ENCODE data around the gene IMPG2. TPM values are rescaled to one million over a fixed set of nuclear protein-coding genes. Genes with fewer than 3 reads are reported as not detected.
A peak's percentile ranks its signal among the peaks of the same experiment; 100 is the strongest.

Gene IMPG2
- total RNA-seq, 1 donor from 2014 or later, result 0.20 TPM

DNA sequence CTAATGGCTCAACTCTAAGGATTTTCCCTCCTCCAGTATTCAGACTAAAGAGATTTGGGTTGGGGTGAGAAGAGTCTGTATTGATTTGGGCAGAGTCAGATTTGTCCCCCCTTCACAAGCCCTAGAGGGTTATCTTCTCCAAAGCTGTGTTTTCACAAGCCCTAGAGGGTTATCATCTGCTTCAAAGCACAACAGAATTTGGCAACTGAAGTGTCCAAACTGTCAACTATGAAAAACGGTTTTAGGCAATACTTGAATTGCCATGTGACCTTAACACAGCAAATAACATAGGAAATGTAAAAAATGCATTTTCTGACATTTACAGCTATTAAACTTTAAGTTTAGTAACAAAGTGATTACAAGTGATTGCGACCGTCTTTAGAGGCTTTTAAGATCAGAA is 119.9 kb downstream of the IMPG2 start:
- intact Hi-C loops (cut with micrococcal nuclease), result no loop called here
- ATAC-seq, result no peak
- DNase-seq, result no peak

- no peak for DNase-seq
- intact Hi-C loops (cut with micrococcal nuclease), result loop anchor here (10.0 kb wide), 2 partner anchors 121 to 461 kb away; no protein-coding TSS in a partner anchor
- ATAC-seq, result peak; percentile 83
Measured at GRCh38 chr3:101195951-101196713, 124.2 kb downstream of the IMPG2 start.

DNA sequence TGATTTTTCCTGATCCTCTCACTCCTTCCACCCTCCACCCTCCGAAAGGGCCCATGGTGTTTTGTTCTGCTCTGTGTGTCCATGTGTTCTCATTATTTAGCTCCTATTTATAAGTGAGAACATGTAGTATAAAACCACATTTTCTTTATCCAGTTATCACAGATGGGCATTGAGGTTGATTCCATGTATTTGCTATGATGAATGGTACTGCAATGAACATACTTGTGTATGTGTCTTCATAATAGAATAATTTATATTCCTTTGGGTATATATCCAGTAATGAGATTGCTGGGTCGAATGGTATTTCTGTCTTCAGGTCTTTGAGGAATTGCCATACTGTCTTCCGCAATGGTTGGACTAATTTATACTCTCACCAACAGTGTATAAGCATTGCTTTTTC is 126.0 kb downstream of the IMPG2 start:
- ATAC-seq (no peak), DNase-seq (no peak)
- intact Hi-C loops (cut with micrococcal nuclease), result loop anchor here (10.0 kb wide), 2 partner anchors 120 to 460 kb away; no protein-coding TSS in a partner anchor

- no peak for DNase-seq
- ATAC-seq, result no peak
- intact Hi-C loops (cut with micrococcal nuclease), result loop anchor here (10.0 kb wide), 2 partner anchors 119 to 459 kb away; no protein-coding TSS in a partner anchor
Measured at GRCh38 chr3:101193957-101194356, 126.4 kb downstream of the IMPG2 start.

DNA sequence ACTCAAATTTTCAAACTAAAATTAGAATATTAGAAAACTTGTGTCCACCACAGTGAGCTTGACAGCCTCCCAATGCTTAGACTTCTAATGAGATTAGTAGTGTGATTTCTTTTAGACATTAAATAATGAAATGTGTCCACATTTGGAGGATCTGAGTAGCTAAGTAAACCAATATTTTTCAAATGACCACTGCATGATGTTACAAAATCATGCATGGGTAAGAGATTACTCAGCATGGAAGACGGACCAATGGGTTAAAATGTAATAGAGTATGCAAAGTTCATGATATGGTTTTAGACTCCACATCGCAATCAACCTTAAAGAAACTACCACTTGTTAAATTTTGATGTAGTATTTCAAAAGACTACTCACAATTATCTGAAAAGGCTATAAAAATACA is 130.6 kb downstream of the IMPG2 start:
- intact Hi-C loops (cut with micrococcal nuclease), result loop anchor here (10.0 kb wide), 2 partner anchors 115 to 455 kb away; no protein-coding TSS in a partner anchor
- no peak for DNase-seq
- ATAC-seq, result no peak

- no peak for ATAC-seq
- DNase-seq, result no peak
- intact Hi-C loops (cut with micrococcal nuclease), result no loop called here
Measured at GRCh38 chr3:101189176-101189575, 131.2 kb downstream of the IMPG2 start.

- ATAC-seq, result no peak
- no peak for DNase-seq
- intact Hi-C loops (cut with micrococcal nuclease), result no loop called here
Measured at GRCh38 chr3:101185341-101185740, 135.0 kb downstream of the IMPG2 start.

DNA sequence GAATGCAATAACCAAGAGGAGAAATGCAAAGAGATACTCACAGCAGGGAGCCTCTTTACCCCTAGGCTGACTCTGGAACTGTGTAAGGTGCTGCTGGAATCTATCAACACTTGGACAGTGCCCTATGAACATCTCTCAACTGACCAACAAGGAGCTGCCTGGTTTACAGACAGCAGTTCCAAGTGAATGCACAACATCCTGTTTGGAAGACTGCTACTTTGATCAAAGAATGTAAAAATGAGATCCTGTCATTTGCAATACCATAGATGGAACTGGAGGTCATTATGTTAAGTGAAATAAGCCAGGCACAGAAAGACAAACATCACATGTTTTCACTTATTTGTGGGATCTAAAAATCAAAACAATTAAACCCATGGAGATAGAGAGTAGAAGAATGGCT is 136.3 kb downstream of the IMPG2 start:
- DNase-seq (no peak), ATAC-seq (no peak)
- intact Hi-C loops (cut with micrococcal nuclease), result no loop called here

DNA sequence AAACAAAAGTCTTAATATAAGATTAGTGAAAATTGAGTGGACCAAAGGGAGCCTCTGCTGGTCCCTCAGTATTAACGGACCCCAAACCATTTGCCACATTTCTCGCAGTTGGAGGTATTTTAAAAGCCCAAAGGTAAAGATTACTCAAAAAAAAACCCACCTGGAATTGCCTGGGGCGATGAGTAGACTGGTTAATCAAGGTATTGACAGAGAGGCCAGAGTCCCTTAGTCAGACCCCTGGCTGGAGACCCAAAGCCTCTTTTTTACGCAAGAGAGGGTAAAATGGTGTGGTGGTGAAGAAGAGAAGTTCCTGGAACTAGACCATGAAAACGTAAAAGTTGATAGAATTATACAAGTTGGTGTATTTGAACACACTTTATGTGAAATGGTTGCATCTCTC is 137.2 kb downstream of the IMPG2 start:
- no peak for DNase-seq
- ATAC-seq, result no peak
- intact Hi-C loops (cut with micrococcal nuclease), result no loop called here

DNA sequence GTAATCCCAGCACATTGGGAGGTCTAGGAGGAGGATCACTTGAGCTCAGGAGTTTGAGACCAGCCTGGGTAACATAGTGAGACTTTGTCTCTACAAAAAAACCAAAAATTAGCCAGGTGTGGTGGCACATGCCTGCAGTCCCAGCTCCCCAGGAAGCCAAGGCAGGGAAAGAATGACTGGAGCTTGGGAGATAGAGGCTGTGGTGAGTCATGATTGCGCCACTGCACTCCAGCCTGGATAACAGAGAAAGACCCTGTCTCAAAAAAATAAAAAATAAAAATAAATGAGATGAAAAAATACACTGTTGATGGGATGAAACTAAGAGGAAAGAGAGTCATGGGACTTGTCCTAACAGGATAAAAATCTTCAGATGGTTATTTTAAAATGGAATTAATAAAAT is 137.6 kb downstream of the IMPG2 start:
- intact Hi-C loops (cut with micrococcal nuclease), result no loop called here
- ATAC-seq (no peak), DNase-seq (no peak)

DNA sequence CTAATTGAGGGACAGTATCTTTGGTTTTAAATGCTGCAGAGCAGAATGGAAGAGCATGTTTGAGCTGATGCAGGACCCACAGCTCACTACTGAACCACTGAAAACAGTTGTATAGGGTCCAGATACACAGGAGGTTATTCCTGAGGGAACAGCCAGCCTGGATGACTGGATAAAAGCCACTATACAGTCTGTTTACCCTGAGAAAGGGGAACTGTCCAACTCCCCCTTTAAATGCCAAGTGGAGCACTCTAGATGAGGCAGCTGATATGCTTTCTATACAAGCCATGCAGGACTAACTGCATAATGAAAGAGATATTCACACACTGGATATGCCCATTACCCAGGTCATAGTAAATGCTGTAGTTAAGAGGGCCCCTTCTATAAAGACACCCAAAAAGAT is 138.6 kb downstream of the IMPG2 start:
- ATAC-seq, result no peak
- intact Hi-C loops (cut with micrococcal nuclease), result no loop called here
- no peak for DNase-seq

GRCh38 chr3:101179637-101180036 is 140.7 kb downstream of the IMPG2 start:
- no peak for DNase-seq
- intact Hi-C loops (cut with micrococcal nuclease), result no loop called here
- peak; percentile 58 for ATAC-seq

DNA sequence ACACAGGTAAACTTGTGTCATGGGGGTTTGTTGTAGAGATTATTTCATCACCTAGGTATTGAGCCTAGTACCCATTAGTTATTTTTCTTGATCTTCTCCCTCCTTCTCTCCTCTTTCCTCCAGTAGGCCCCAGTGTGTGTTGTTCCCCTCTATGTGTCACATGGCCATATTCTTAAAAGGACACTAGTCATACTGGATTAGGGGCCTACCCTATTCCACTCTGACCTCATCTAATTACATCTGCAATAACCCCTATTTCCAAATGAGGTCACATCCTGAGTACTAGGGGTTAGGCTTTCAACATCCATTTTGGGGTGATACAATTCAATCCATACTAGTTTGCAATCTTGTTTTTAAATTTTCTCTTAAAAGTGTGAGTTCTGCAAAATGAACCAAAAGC is 142.8 kb downstream of the IMPG2 start:
- intact Hi-C loops (cut with micrococcal nuclease), result no loop called here
- no peak for ATAC-seq
- DNase-seq, result no peak

Other genes starting within 250 kb of the IMPG2 start
- 12.2 TPM for gene SENP7, start 192.6 kb upstream of the IMPG2 start, total RNA-seq
- 30.6 TPM for gene TRMT10C, start 241.3 kb upstream of the IMPG2 start, total RNA-seq

Data from left ventricle myocardium superior (tissue), 1 donor.